Activated CD4-positive, alpha-beta memory T cell treated with anti-CD3 and anti-CD28 coated beads, Interleukin-2, amount 10 ng/mL, durations not matched to agents 7 days and 5 days (primary cell): ENCODE results near the gene NEB. TPM values are rescaled to one million over a fixed set of nuclear protein-coding genes. Genes with fewer than 3 reads are reported as not detected.
"Not testable (repeated sequence)": the region's sequence is repeated elsewhere in the genome, so short reads cannot be mapped to it uniquely, and the experiment has no call there.

Experiments
- CTCF ChIA-PET: fragments of 350-600 bp; sonication (Branson Sonifier 250); formaldehyde crosslinking; loops from one replicate; lab custom pipeline; 2021; ENCODE audit warnings: antibody characterized with exemption, inconsistent platforms; lab: Charles Lee
- POLR2A ChIA-PET: fragments of 350-600 bp; sonication (Branson Sonifier 250); formaldehyde crosslinking; loops from one replicate; lab custom pipeline; 2021; ENCODE audit warnings: antibody characterized with exemption; lab: Charles Lee
- DNase-seq: peaks from one replicate; pipeline ENCODE4 v3.0.0-alpha.2; 2020
- H3K27ac Mint-ChIP-seq: one replicate; pipeline ENCODE4 v1.8.0; 2021; ENCODE audit warnings: mild to moderate bottlenecking, mixed read lengths
- H3K27me3 Mint-ChIP-seq: one replicate; pipeline ENCODE4 v1.8.0; 2021; ENCODE audit warnings: mixed read lengths
- H3K36me3 Mint-ChIP-seq: one replicate; pipeline ENCODE4 v1.8.0; 2021; ENCODE audit warnings: low read depth, mixed read lengths
- H3K4me1 Mint-ChIP-seq: one replicate; pipeline ENCODE4 v1.8.0; 2021; ENCODE audit warnings: mixed read lengths
- H3K4me3 Mint-ChIP-seq: one replicate; pipeline ENCODE4 v1.8.0; 2021; ENCODE audit warnings: mild to moderate bottlenecking, mixed read lengths
- H3K9me3 Mint-ChIP-seq: one replicate; pipeline ENCODE4 v1.8.0; 2021; ENCODE audit warnings: mixed read lengths
- total RNA-seq, 2 experiments: library from RNA; stranded (reverse); gene quantifications; one replicate each; pipeline ENCODE4 v1.2.3, GENCODE V29; 2021

Gene NEB
- total RNA-seq, 2 experiments from 2014 or later = 0.38 to 0.45 TPM

DNA sequence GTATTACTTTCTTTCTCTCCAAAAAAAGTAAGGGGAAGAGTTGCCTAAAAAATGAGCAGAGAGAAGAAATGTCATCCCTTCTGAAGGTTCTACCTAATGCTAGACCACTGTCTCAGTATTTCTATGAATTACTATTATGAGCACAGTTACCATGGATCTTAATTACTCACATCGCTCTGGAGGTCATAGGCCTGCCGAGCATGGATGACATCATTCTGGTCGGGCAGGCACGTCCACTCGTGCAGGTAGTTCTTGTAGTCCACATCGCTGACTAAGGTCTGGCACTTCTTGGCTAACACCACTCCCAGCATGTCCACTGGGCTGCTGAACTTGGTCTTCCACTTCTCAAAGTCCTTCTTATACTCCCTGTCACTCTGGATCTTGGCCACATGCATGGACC, 106.9 kb downstream of the NEB start:
- Mint-ChIP-seq H3K9me3 (no peaks in the 10 kb centered on the region), H3K27ac (no peak overlapping the region)
- CTCF ChIA-PET = no interaction called here

DNA sequence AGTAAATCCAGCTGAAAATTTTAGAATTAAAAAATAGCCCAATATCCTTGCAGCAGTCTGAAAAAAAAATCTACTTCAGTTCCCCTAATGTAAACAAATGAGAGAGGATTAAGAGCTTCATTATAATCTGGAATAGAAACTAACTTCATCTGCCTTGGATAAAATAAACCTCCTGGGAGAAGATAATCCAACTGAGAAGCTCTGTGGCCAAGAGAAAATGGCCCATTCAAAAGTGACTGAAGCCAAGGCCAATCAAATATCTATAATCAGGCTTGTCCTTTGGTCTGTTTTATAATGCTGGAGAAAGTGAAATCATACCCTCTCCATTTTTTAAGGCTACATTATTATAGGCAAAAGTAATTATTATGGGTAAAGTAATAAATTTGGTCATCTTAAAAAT, 110.0 kb downstream of the NEB start:
- H3K4me1 Mint-ChIP-seq = no peaks in the 10 kb centered on the region
- CTCF ChIA-PET = no interaction called here
- no peak overlapping the region for H3K27ac Mint-ChIP-seq

More for the DNA sequence above, 106.9 kb downstream of the NEB start:
- POLR2A ChIA-PET = interaction anchor here (1.5 kb wide), 1 partner anchor 9 kb away, joined by 7 read pairs; no protein-coding TSS in a partner anchor
- no peak for DNase-seq
- peaks cover 3% of the 10 kb centered on the region for H3K27me3 Mint-ChIP-seq
- H3K4me3 Mint-ChIP-seq = no peak overlapping the region
- H3K36me3 Mint-ChIP-seq = no peaks in the 10 kb centered on the region
- no peaks in the 10 kb centered on the region for H3K4me1 Mint-ChIP-seq

DNA sequence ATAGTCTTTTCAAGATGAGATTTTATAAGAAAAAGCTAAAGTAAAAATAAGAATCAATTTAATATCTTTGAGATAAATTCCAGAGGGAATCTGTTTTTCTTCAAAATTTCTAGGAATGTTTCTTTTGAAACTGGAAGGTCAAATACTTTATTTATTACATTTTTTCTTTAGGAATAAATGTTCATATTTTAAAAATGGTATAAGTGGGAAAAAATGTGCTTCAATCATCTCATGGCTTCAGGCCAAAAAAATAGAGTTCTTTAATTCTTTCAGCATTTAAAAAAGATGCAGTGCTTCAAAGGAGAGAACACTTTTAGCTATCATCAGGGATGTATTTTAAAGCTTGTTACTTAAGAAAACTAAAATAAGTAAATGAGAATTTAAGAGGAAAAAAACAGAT, 110.6 kb downstream of the NEB start:
- ChIA-PET POLR2A (no interaction called here), CTCF (no interaction called here)
- DNase-seq = no peak
- H3K9me3 Mint-ChIP-seq = no peaks in the 10 kb centered on the region
- H3K4me3 Mint-ChIP-seq = no peak overlapping the region
- no peaks in the 10 kb centered on the region for H3K36me3 Mint-ChIP-seq
- H3K4me1 Mint-ChIP-seq = no peaks in the 10 kb centered on the region
- H3K27ac Mint-ChIP-seq = no peak overlapping the region
- H3K27me3 Mint-ChIP-seq = peaks cover 3% of the 10 kb centered on the region

More for the DNA sequence above, 110.0 kb downstream of the NEB start:
- Mint-ChIP-seq H3K27me3 (peaks cover 3% of the 10 kb centered on the region), H3K9me3 (no peaks in the 10 kb centered on the region), H3K36me3 (no peaks in the 10 kb centered on the region), H3K4me3 (no peak overlapping the region)
- POLR2A ChIA-PET = no interaction called here
- no peak for DNase-seq

DNA sequence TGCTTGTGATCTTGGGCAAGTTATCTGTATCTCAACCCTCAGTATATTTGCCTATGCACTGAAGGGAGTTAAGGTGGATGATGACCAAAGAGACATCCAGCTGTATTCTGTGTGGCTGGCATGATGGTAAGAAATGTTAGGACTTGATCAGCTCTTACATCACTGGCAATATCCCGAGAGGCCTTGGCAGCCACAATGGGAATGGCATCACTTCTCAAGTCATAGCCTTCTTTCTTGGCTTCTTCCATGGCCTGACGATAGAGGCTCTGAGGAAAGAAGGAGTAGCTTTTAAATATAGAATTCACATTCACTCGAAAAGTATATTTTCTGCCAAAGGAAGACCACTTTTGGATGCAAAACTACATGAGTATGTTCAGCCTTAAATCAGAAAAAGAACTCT, 113.5 kb downstream of the NEB start:
- H3K36me3 Mint-ChIP-seq = no peaks in the 10 kb centered on the region
- peaks cover 2% of the 10 kb centered on the region for H3K4me1 Mint-ChIP-seq
- H3K9me3 Mint-ChIP-seq = no peaks in the 10 kb centered on the region
- CTCF ChIA-PET = interaction anchor here (1.0 kb wide), 1 partner anchor 14 kb away, joined by 3 read pairs; no protein-coding TSS in a partner anchor
- peaks cover 3% of the 10 kb centered on the region for H3K27me3 Mint-ChIP-seq
- no peak overlapping the region for H3K4me3 Mint-ChIP-seq
- no peak overlapping the region for H3K27ac Mint-ChIP-seq
- DNase-seq = no peak
- POLR2A ChIA-PET = no interaction called here

DNA sequence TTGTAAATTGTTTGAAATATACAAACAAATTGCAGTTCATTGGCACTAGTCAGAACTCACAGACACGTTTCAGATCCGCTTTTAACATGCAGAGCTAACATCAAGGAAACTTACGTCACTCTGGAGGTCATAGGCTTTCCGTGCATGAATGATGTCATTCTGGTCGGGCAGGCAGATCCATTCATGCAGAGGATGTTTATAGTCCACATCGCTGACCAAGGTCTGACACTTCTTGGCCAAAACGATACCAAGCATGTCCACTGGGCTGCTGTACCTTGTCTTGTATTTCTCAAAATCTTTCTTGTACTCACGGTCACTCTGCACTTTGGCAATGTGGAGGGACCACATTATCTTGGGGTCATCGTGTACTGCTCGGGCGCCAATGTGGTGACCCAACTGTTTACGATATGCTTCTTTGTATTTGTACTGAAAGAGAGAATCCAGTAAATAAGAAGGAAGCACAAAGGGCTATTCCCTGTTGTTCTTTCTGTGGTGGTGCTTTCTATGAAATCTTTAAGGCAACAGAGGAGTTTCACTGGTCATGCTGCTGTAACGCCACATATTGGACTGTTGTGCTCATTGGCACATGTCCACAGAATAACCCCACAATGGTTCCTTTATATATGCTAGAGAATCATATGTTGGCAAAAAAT, 114.8 kb downstream of the NEB start:
- POLR2A ChIA-PET = no interaction called here
- no peak overlapping the region for H3K27ac Mint-ChIP-seq
- DNase-seq = no peak
- H3K36me3 Mint-ChIP-seq = peaks cover 5% of the 10 kb centered on the region
- peaks cover 3% of the 10 kb centered on the region for H3K27me3 Mint-ChIP-seq
- H3K4me3 Mint-ChIP-seq = no peak overlapping the region
- H3K4me1 Mint-ChIP-seq = peaks cover 15% of the 10 kb centered on the region
- CTCF ChIA-PET = no interaction called here
- no peaks in the 10 kb centered on the region for H3K9me3 Mint-ChIP-seq

DNA sequence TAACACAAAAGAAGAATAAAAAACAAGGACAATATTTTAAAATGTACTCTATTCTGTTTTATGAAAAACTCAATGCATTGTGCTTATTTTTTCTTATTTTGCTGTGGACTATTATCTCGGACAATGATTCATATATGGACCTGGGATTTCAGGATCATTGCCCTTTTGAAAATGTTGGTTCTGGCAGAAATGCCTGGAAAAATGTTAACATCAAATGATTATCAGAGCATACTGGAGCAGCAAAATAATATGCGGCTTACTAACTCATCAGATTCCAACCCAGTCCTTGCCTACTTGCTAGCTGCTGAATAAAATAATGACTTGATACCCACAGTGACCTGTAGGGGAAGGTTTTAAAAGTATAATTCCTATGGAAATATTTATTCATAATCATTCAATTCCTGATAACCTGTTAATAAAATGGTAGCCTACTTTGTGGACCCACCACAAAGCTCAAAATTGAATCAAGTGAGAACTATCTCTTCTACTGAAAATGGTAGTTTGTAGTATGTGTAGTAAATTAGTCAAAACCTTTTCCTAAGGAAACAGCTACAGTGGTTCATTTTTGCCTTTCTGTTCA, 117.4 kb downstream of the NEB start:
- no peak overlapping the region for H3K4me3 Mint-ChIP-seq
- peaks cover 2% of the 10 kb centered on the region for H3K9me3 Mint-ChIP-seq
- no peak for DNase-seq
- CTCF ChIA-PET = interaction anchor here (1.0 to 1.2 kb wide), 2 partner anchors 16 to 199 kb away, joined by 3 read pairs; no protein-coding TSS in a partner anchor
- POLR2A ChIA-PET = no interaction called here
- H3K27ac Mint-ChIP-seq = no peak overlapping the region
- H3K36me3 Mint-ChIP-seq = peaks cover 11% of the 10 kb centered on the region
- peaks cover 26% of the 10 kb centered on the region for H3K4me1 Mint-ChIP-seq
- H3K27me3 Mint-ChIP-seq = no peaks in the 10 kb centered on the region

DNA sequence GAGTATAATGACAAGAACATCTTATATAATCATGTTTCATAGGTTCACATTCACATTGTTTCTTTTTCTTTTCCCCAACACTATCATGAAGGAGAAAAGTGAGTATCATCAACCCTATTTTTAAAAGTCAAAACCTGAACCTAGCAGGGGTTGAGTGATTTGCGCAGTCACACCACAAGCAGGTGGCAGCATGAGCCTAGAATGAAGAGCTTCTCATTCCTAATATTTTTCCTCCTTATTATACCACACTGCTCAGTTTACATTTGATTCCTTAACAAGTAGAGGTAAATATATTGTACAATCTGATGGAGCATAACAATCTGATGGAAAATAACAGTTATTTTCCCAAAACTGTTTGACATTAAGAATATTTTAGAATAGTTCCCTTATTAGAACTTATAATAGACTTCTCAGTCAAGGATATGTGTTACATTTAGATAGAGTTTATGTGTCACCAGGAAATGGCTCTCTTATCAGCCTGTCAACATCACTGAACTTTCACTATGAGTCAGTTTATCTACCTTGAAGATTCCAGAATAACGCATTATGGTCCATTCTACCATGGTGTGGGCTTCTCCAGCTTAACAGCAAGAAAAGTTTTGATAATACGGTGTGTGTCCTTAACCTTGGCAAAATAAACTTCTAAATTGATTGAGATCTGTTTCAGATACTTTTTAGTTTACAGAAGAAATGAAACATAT, 119.5 kb downstream of the NEB start:
- Mint-ChIP-seq H3K27me3 (no peaks in the 10 kb centered on the region), H3K4me1 (peaks cover 26% of the 10 kb centered on the region), H3K27ac (peak overlapping the region; percentile 40), H3K36me3 (peaks cover 11% of the 10 kb centered on the region), H3K9me3 (peaks cover 2% of the 10 kb centered on the region), H3K4me3 (no peak overlapping the region)
- DNase-seq = no peak
- ChIA-PET POLR2A (interaction anchor here (1.5 to 2.0 kb wide), 2 partner anchors 22 to 23 kb away, joined by 6 to 7 read pairs; no protein-coding TSS in a partner anchor), CTCF (interaction anchor here (1.2 to 2.3 kb wide), 4 partner anchors 20 to 411 kb away, joined by 3 to 7 read pairs (median 4); no protein-coding TSS in a partner anchor)

DNA sequence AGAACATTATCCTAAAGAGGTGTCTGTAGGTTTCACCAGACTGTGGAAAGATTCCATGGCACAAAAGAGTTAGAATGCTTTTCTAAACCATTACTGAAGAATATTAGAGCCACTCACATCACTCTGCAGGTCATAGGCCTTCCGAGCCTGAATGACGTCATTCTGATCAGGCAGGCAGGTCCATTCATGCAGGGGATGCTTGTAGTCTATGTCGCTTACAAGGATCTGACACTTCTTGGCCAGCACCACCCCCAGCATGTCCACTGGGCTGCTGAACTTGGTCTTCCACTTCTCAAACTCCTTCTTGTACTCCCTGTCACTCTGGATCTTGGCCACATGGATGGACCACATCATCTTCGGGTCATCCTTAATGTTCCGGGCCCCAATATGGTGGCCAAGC, 120.1 kb downstream of the NEB start:
- CTCF ChIA-PET = interaction anchor here (1.2 to 2.3 kb wide), 3 partner anchors 212 to 412 kb away, joined by 3 to 6 read pairs (median 3); no protein-coding TSS in a partner anchor
- POLR2A ChIA-PET = no interaction called here
- peaks cover 11% of the 10 kb centered on the region for H3K36me3 Mint-ChIP-seq
- H3K9me3 Mint-ChIP-seq = peaks cover 2% of the 10 kb centered on the region
- H3K4me1 Mint-ChIP-seq = peaks cover 26% of the 10 kb centered on the region
- no peak overlapping the region for H3K4me3 Mint-ChIP-seq
- peak overlapping the region; percentile 40 for H3K27ac Mint-ChIP-seq
- no peak for DNase-seq
- H3K27me3 Mint-ChIP-seq = no peaks in the 10 kb centered on the region

DNA sequence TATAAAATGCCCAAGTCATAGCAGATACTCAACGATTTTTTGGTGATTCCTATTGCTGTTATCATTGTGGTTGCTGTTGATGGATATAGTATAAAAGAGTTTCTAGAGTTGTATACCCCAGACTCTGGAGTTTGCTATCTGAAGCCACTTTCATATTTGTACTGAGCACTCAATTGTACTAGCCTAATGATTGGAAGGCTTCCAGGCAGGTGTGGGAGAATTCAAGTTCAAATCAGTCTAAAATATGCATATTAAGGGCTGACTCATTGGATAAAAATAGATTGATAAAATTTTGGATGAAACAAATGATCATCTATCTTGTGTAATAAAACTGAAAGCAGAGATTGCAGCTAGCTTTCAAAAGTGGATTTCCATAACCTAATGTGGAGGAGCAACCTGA, 122.9 kb downstream of the NEB start:
- ChIA-PET POLR2A (no interaction called here), CTCF (interaction anchor here (1.6 kb wide), 1 partner anchor 215 kb away, joined by 3 read pairs; no protein-coding TSS in a partner anchor)
- no peak for DNase-seq
- Mint-ChIP-seq H3K36me3 (peaks cover 11% of the 10 kb centered on the region), H3K4me1 (peaks cover 26% of the 10 kb centered on the region), H3K9me3 (peaks cover 2% of the 10 kb centered on the region), H3K27ac (no peak overlapping the region), H3K27me3 (no peaks in the 10 kb centered on the region), H3K4me3 (no peak overlapping the region)

DNA sequence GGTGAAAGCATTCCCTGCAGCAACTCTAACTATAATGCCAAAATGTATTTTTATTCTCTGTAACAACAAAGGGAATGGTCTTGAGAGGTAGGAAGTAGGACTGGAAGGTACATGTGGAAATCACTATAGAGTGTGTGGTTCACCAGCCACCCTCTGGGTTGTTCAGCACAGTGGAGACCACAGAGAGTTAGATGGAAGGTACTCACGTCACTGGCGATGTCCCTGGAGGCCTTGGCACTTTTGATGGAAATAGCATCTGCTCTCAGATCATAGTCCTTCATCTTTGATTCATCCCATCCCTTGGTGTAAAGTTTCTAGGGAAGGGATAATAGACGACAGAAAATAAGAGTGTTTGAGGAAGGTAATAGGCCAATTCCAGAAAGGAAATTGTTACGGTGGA, 124.0 kb downstream of the NEB start:
- H3K36me3 Mint-ChIP-seq = peaks cover 10% of the 10 kb centered on the region
- peaks cover 2% of the 10 kb centered on the region for H3K9me3 Mint-ChIP-seq
- no peak overlapping the region for H3K27ac Mint-ChIP-seq
- POLR2A ChIA-PET = no interaction called here
- H3K27me3 Mint-ChIP-seq = no peaks in the 10 kb centered on the region
- CTCF ChIA-PET = interaction anchor here (1.6 kb wide), 1 partner anchor 216 kb away, joined by 3 read pairs; no protein-coding TSS in a partner anchor
- DNase-seq = no peak
- no peak overlapping the region for H3K4me3 Mint-ChIP-seq
- peaks cover 20% of the 10 kb centered on the region for H3K4me1 Mint-ChIP-seq

DNA sequence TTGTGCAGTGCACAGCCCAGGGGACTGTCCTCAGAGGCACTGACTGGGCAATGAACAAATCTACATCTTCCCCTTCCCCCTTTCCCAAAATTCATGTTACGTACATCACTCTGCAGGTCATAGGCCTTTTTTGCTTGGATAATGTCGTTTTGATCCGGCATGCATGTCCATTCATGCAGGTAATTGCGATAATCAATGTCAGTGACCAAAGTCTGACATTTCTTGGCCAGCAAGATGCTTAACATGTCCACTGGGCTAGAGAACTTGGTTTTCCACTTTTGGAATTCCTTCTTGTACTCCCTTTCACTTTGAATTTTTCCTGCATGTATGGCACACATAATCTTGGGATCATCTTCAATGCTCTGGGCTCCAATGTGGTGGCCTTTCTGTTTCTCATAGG, 124.6 kb downstream of the NEB start:
- H3K36me3 Mint-ChIP-seq = peaks cover 6% of the 10 kb centered on the region
- ChIA-PET CTCF (no interaction called here), POLR2A (no interaction called here)
- no peaks in the 10 kb centered on the region for H3K27me3 Mint-ChIP-seq
- peaks cover 14% of the 10 kb centered on the region for H3K4me1 Mint-ChIP-seq
- no peak overlapping the region for H3K4me3 Mint-ChIP-seq
- no peak for DNase-seq
- H3K9me3 Mint-ChIP-seq = peaks cover 2% of the 10 kb centered on the region
- no peak overlapping the region for H3K27ac Mint-ChIP-seq

DNA sequence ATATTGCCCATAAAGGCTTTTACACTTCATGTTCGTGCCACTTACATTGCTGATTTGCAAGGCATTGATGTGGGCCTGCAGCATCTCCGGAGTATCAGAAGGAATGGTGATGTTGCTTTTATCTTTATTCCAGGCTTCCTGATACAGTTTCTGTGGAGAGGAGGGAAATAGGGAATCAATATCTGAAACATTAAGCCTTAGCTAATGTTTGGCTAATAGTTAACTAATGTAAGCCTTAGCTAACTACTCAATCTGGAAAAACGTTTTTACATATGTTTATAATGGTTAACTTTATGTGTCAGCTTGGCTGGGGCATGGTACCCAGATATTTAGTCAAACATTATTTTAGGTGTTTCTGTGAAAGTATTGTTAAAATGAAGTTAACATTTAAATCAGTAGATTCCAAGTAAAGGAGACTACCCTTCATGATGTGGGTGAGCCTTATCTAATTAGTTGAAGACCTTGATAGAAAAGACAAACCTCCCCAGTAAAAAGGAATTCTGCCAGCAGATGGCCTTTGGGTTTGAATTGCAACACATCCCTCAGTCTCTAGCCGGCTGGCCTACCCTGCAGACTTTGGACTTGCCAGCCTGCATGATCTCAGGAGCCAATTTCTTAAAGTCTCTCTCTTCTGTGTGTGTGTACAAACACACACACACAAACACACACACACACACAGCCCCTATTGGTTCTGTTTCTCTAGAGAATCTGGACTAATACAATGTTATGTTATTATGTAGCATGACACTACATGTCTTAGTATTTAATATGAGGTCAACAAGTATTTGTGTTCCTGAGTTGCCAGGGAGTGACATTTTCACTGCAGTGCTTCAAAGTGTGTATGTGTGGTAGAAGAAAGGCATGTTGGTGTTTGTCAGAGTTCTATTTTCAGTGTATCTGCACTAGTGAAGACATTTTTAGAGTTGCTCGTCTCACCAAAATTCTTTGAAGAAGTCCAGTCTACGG, 126.5 kb downstream of the NEB start:
- H3K4me1 Mint-ChIP-seq, H3K9me3 Mint-ChIP-seq, CTCF ChIA-PET, POLR2A ChIA-PET, H3K36me3 Mint-ChIP-seq, H3K4me3 Mint-ChIP-seq, H3K27me3 Mint-ChIP-seq, H3K27ac Mint-ChIP-seq, DNase-seq: not testable (repeated sequence)
